Esophagus squamous epithelium (tissue), 4 donors: ENCODE measurements around the gene RXRG.
A peak's percentile ranks its signal among the peaks of the same experiment; 100 is the strongest.

Source experiments
- POLR2A ChIP-seq, 4 donors: fragments of 450-650 bp; IDR thresholded peaks; one replicate each; pipeline ENCODE4 v1.6.1; 2017; ENCODE audit warnings: antibody characterized with exemption in 4 of 4, mild to moderate bottlenecking in 4 of 4, moderate library complexity in 3 of 4
- TF ChIP-seq, protein P1 (sequence below), 6 experiments: fragments of 450-650 bp in 4 of 6; fragments of 200-600 bp in 2 of 6; sonication (generic) in 2 of 6; IDR thresholded peaks; one replicate each; pipeline ENCODE4 v1.5.1; 2016 to 2019; ENCODE audit warnings: antibody characterized with exemption in 6 of 6, mild to moderate bottlenecking in 4 of 6, moderate library complexity in 4 of 6

DNA sequence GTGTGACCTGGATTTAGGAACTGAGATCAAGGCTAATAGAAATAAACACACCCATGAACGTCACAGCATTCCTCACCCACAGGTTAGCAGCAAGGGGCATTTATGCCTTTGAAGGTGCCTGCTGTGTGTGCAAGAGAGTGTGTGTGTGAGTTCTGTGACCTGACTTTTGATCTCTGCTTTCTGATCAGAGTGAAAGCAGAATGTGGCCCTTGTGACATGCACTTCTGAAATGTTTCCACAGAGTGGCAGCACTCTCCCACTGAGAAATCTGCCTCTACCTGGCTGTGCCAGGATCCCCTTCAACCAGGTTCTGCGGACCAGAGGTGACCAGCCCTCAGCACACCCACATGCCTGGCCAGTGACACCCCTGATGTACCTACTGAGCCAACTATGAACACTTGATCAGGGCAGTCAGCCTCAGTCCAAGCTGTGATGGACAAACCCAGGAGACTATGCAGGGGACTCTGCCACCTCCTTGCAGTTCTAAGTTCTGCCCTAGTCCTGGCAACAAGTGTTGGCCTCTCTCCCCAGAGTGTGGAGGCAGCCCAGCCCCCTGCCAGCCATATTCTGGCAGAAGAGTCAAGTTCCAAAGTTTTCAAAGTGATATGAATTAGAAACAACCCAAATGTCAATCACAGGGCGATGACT is 41.0 kb downstream of the RXRG start:
- no peak for TF ChIP-seq POLR2A (IDR thresholded peaks at IDR 0.05)
- TF ChIP-seq, protein P1, sequence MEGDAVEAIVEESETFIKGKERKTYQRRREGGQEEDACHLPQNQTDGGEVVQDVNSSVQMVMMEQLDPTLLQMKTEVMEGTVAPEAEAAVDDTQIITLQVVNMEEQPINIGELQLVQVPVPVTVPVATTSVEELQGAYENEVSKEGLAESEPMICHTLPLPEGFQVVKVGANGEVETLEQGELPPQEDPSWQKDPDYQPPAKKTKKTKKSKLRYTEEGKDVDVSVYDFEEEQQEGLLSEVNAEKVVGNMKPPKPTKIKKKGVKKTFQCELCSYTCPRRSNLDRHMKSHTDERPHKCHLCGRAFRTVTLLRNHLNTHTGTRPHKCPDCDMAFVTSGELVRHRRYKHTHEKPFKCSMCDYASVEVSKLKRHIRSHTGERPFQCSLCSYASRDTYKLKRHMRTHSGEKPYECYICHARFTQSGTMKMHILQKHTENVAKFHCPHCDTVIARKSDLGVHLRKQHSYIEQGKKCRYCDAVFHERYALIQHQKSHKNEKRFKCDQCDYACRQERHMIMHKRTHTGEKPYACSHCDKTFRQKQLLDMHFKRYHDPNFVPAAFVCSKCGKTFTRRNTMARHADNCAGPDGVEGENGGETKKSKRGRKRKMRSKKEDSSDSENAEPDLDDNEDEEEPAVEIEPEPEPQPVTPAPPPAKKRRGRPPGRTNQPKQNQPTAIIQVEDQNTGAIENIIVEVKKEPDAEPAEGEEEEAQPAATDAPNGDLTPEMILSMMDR (IDR thresholded peaks at IDR 0.05), result peak in 5 of 6 experiments; percentile 22 to 72 (median 40)
